ENCODE measurements around the gene TINCR. TPM values are rescaled to one million over a fixed set of nuclear protein-coding genes. Genes with fewer than 3 reads are reported as not detected.

The TINCR gene
- total and polyA plus RNA-seq, 2 donors (not counting 1 experiment from before 2014, with no cell fraction given), result 0.42 to 0.54 TPM

DNA sequence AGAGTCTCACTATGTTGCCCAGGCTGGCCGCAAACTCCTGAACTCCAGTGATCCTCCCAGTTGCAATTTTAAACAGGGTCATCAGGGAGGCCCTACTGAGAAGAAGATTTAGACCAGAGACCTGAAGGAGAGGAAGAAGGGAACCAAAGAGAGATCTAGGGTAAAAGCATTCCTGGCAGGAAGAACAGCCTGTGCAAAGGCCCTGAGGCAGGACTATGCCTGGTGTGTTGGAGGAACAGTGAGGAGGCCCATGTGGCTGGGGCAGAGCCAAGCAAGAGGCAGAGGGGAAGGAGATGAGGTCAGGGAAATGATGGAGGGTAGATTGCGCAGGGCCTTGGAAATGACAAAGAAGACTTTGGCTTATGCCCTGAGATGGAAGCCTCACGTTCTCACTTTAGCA, 34.5 kb downstream of the TINCR start:
- TF ChIP-seq, protein P1, sequence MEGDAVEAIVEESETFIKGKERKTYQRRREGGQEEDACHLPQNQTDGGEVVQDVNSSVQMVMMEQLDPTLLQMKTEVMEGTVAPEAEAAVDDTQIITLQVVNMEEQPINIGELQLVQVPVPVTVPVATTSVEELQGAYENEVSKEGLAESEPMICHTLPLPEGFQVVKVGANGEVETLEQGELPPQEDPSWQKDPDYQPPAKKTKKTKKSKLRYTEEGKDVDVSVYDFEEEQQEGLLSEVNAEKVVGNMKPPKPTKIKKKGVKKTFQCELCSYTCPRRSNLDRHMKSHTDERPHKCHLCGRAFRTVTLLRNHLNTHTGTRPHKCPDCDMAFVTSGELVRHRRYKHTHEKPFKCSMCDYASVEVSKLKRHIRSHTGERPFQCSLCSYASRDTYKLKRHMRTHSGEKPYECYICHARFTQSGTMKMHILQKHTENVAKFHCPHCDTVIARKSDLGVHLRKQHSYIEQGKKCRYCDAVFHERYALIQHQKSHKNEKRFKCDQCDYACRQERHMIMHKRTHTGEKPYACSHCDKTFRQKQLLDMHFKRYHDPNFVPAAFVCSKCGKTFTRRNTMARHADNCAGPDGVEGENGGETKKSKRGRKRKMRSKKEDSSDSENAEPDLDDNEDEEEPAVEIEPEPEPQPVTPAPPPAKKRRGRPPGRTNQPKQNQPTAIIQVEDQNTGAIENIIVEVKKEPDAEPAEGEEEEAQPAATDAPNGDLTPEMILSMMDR (IDR thresholded peaks at IDR 0.05), result no peak
- TF ChIP-seq EZH2 (IDR thresholded peaks at IDR 0.05; ENCODE audit: borderline replicate concordance, insufficient read depth, low read depth, low read length, poor library complexity, severe bottlenecking), result no peak
- intact Hi-C loops (cut with micrococcal nuclease), result no loop called here
- H2AFZ ChIP-seq (ENCODE audit: insufficient read depth, low read depth, low read length, poor library complexity, severe bottlenecking), result no peak overlapping the region
- 91% methylated on average over 1 of the region's 3 CpGs for WGBS (ENCODE audit: insufficient coverage)
- POLR2A ChIA-PET, result no interaction called here
- H3K27ac ChIP-seq (ENCODE audit: low read length in 2 of 2), result no peak overlapping the region
- H3K4me3 ChIP-seq (ENCODE audit: control extremely low read depth in 1 of 5, extremely low read depth in 1 of 5, insufficient read depth in 1 of 5, low read depth in 2 of 5, low read length in 4 of 5), result no peak overlapping the region
- CTCF ChIA-PET, result no interaction called here
- peaks cover 0 to 44% (median 19%) of the 10 kb centered on the region in 3 donors for H3K9me3 ChIP-seq (ENCODE audit: control extremely low read depth in 1 of 3, control insufficient read depth in 2 of 3, insufficient read depth in 1 of 3, low read length in 2 of 3)
- Mint-ChIP-seq H3K4me3 (no peak overlapping the region), H3K27ac (no peak overlapping the region), H3K4me1 (no peaks in the 10 kb centered on the region), H3K27me3 (peaks cover 20% of the 10 kb centered on the region), H3K9me3 (ENCODE audit: insufficient read depth) (peaks cover 10% of the 10 kb centered on the region)
- DNase-seq (no peak), ATAC-seq (ENCODE audit: low read depth) (no peak)
- H3K9ac ChIP-seq (ENCODE audit: low read length), result no peak overlapping the region
- no peaks in the 10 kb centered on the region for H3K36me3 ChIP-seq (replicated peaks in 1 of 2; ENCODE audit: control extremely low read depth in 1 of 2, control insufficient read depth in 1 of 2, extremely low read depth in 1 of 2, insufficient read depth in 2 of 2, low read length in 1 of 2)
- H4K20me1 ChIP-seq (ENCODE audit: control insufficient read depth, insufficient read depth, low read length, poor library complexity, severe bottlenecking), result no peaks in the 10 kb centered on the region
- H3K79me2 ChIP-seq (ENCODE audit: control insufficient read depth, insufficient read depth, low read length), result no peaks in the 10 kb centered on the region
- H3K4me1 ChIP-seq (ENCODE audit: control insufficient read depth in 2 of 2, insufficient read depth in 2 of 2, low read length in 2 of 2), result no peaks in the 10 kb centered on the region
- H3K4me2 ChIP-seq (replicated peaks; ENCODE audit: low read depth, low read length, poor library complexity, severe bottlenecking), result no peak overlapping the region
- peaks cover 0 to 20% (median 2%) of the 10 kb centered on the region in 4 experiments for H3K27me3 ChIP-seq (replicated peaks in 1 of 4; ENCODE audit: control extremely low read depth in 1 of 4, control insufficient read depth in 3 of 4, insufficient read depth in 4 of 4, low read length in 3 of 4)

DNA sequence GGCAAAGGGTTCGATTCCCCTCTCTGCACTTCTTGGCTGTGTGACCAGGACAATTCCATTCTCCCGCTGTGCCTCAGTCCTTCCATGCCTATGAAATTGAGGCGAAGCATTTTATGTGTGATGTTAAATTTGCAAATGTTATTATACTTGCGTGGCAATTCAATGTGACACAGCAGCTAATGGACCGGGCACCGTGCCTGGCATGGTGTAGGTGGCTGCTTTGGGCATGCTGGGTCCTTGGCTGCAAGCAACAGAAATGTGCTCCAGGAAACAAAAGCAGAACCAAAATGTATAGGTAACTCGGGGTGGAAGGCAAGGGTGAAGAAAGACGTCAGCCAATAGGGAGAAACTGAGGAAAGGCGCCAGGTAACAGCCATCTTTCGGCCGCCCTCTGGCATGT, 37.1 kb downstream of the TINCR start:
- peaks cover 0 to 37% (median 15%) of the 10 kb centered on the region in 3 donors for H3K9me3 ChIP-seq (ENCODE audit: control extremely low read depth in 1 of 3, control insufficient read depth in 2 of 3, insufficient read depth in 1 of 3, low read length in 2 of 3)
- no peaks in the 10 kb centered on the region for H3K4me1 ChIP-seq (ENCODE audit: control insufficient read depth in 2 of 2, insufficient read depth in 2 of 2, low read length in 2 of 2)
- intact Hi-C loops (cut with micrococcal nuclease), result no loop called here
- peaks cover 10% of the 10 kb centered on the region for H3K9me3 Mint-ChIP-seq (ENCODE audit: insufficient read depth)
- no peak for DNase-seq
- H3K4me3 Mint-ChIP-seq, result no peak overlapping the region
- ATAC-seq (ENCODE audit: low read depth), result no peak
- no peaks in the 10 kb centered on the region for H4K20me1 ChIP-seq (ENCODE audit: control insufficient read depth, insufficient read depth, low read length, poor library complexity, severe bottlenecking)
- TF ChIP-seq, protein P1 (IDR thresholded peaks at IDR 0.05), result no peak
- TF ChIP-seq EZH2 (IDR thresholded peaks at IDR 0.05; ENCODE audit: borderline replicate concordance, insufficient read depth, low read depth, low read length, poor library complexity, severe bottlenecking), result no peak
- H3K4me1 Mint-ChIP-seq, result no peaks in the 10 kb centered on the region
- peaks cover 0 to 4% (median 2%) of the 10 kb centered on the region in 4 experiments for H3K27me3 ChIP-seq (replicated peaks in 1 of 4; ENCODE audit: control extremely low read depth in 1 of 4, control insufficient read depth in 3 of 4, insufficient read depth in 4 of 4, low read length in 3 of 4)
- WGBS (ENCODE audit: insufficient coverage), result 91% methylated on average over 6 of the region's 11 CpGs
- H3K36me3 ChIP-seq (replicated peaks in 1 of 2; ENCODE audit: control extremely low read depth in 1 of 2, control insufficient read depth in 1 of 2, extremely low read depth in 1 of 2, insufficient read depth in 2 of 2, low read length in 1 of 2), result no peaks in the 10 kb centered on the region
- H3K79me2 ChIP-seq (ENCODE audit: control insufficient read depth, insufficient read depth, low read length), result no peaks in the 10 kb centered on the region
- peaks cover 7% of the 10 kb centered on the region for H3K27me3 Mint-ChIP-seq
- H3K9ac ChIP-seq (ENCODE audit: low read length), result no peak overlapping the region
- POLR2A ChIA-PET, result no interaction called here
- CTCF ChIA-PET, result no interaction called here
- no peak overlapping the region for H3K4me3 ChIP-seq (ENCODE audit: control extremely low read depth in 1 of 5, extremely low read depth in 1 of 5, insufficient read depth in 1 of 5, low read depth in 2 of 5, low read length in 4 of 5)
- no peak overlapping the region for H3K4me2 ChIP-seq (replicated peaks; ENCODE audit: low read depth, low read length, poor library complexity, severe bottlenecking)
- H3K27ac Mint-ChIP-seq, result no peak overlapping the region
- H3K27ac ChIP-seq (ENCODE audit: low read length in 2 of 2), result no peak overlapping the region
- no peak overlapping the region for H2AFZ ChIP-seq (ENCODE audit: insufficient read depth, low read depth, low read length, poor library complexity, severe bottlenecking)
